ENCODE results near the gene TCF4. TPM values are rescaled to one million over a fixed set of nuclear protein-coding genes. Genes with fewer than 3 reads are reported as not detected.

The TCF4 gene
- total and polyA plus RNA-seq, 8 donors: 5.1 to 187 (median 39.9) TPM

- no peaks in the 10 kb centered on the region for H3K9me3 ChIP-seq
- H3K27ac ChIP-seq: no peak overlapping the region
- no peak for DNase-seq
- H3K27me3 ChIP-seq: no peaks in the 10 kb centered on the region
- no peak overlapping the region for H3K4me3 ChIP-seq
- peaks cover 0 to 15% (median 8%) of the 10 kb centered on the region in 4 donors for H3K4me1 ChIP-seq
- TF ChIP-seq EP300 (IDR thresholded peaks at IDR 0.05) (no peak), POLR2AphosphoS5 (IDR thresholded peaks at IDR 0.05) (no peak), CTCF (IDR thresholded peaks at IDR 0.05) (no peak), POLR2A (IDR thresholded peaks at IDR 0.05) (no peak)
- intact Hi-C loops (cut with DNase I; ENCODE audit: low total_unique reads): no loop called here
- 92 to 99% (median 95%) methylated on average over 4 of the region's 4 CpGs for WGBS, 5 donors
- H3K36me3 ChIP-seq: no peaks in the 10 kb centered on the region
Measured at GRCh38 chr18:55390898-55391297, 197.1 kb downstream of the TCF4 start.

- no peaks in the 10 kb centered on the region for H3K36me3 ChIP-seq
- DNase-seq: peak in 1 of 2 donors; percentile 66
- no peak overlapping the region for H3K4me3 ChIP-seq
- WGBS, 5 donors: 19 to 39% (median 34%) methylated on average over 8 of the region's 8 CpGs
- no peaks in the 10 kb centered on the region for H3K27me3 ChIP-seq
- intact Hi-C loops (cut with DNase I; ENCODE audit: low total_unique reads): no loop called here
- peaks cover 0 to 15% (median 8%) of the 10 kb centered on the region in 4 donors for H3K4me1 ChIP-seq
- H3K27ac ChIP-seq: peak overlapping the region in 3 of 5 donors; percentile 31 to 61 (median 57)
- no peak for TF ChIP-seq EP300 (IDR thresholded peaks at IDR 0.05)
- TF ChIP-seq POLR2AphosphoS5 (IDR thresholded peaks at IDR 0.05): peak in 2 of 3 donors; percentile 13 to 51
- no peak for TF ChIP-seq POLR2A (IDR thresholded peaks at IDR 0.05)
- no peak for TF ChIP-seq CTCF (IDR thresholded peaks at IDR 0.05)
- peaks cover 0 to 4% (median 0%) of the 10 kb centered on the region in 4 donors for H3K9me3 ChIP-seq
Measured at GRCh38 chr18:55387139-55387984, 200.6 kb downstream of the TCF4 start.

GRCh38 chr18:55386545-55386944, 201.4 kb downstream of the TCF4 start:
- Histone ChIP-seq H3K4me3 (no peak overlapping the region), H3K27ac (peak overlapping the region in 3 of 5 donors; percentile 31 to 61 (median 57)), H3K27me3 (no peaks in the 10 kb centered on the region), H3K9me3 (peaks cover 0 to 8% (median 0%) of the 10 kb centered on the region in 4 donors), H3K36me3 (no peaks in the 10 kb centered on the region), H3K4me1 (peaks cover 0 to 15% (median 8%) of the 10 kb centered on the region in 4 donors)
- intact Hi-C loops (cut with DNase I; ENCODE audit: low total_unique reads): no loop called here
- no peak for TF ChIP-seq CTCF (IDR thresholded peaks at IDR 0.05)
- TF ChIP-seq EP300 (IDR thresholded peaks at IDR 0.05): no peak
- no peak for TF ChIP-seq POLR2A (IDR thresholded peaks at IDR 0.05)
- no peak for TF ChIP-seq POLR2AphosphoS5 (IDR thresholded peaks at IDR 0.05)
- WGBS, 5 donors: 65 to 76% (median 70%) methylated on average over 1 of the region's 1 CpG
- DNase-seq: no peak

- H3K4me1 ChIP-seq: peaks cover 0 to 15% (median 8%) of the 10 kb centered on the region in 4 donors
- peak in 1 of 2 donors; percentile 57 for DNase-seq
- intact Hi-C loops (cut with DNase I; ENCODE audit: low total_unique reads): no loop called here
- H3K27ac ChIP-seq: no peak overlapping the region
- TF ChIP-seq CTCF (IDR thresholded peaks at IDR 0.05) (no peak), EP300 (IDR thresholded peaks at IDR 0.05) (no peak), POLR2AphosphoS5 (IDR thresholded peaks at IDR 0.05) (no peak), POLR2A (IDR thresholded peaks at IDR 0.05) (no peak)
- WGBS, 5 donors: 55 to 68% (median 58%) methylated on average over 2 to 4 of the region's 4 CpGs
- no peaks in the 10 kb centered on the region for H3K27me3 ChIP-seq
- H3K9me3 ChIP-seq: peaks cover 0 to 8% (median 0%) of the 10 kb centered on the region in 4 donors
- H3K4me3 ChIP-seq: no peak overlapping the region
- H3K36me3 ChIP-seq: no peaks in the 10 kb centered on the region
Measured at GRCh38 chr18:55385770-55386169, 202.2 kb downstream of the TCF4 start.

All from stomach (tissue), 9 donors.